CD4-positive, alpha-beta T cell treated with Interleukin-15 for 1 hour (primary cell): ENCODE measurements around the gene RPRD1A.
"Not testable (repeated sequence)": the region's sequence is repeated elsewhere in the genome, so short reads cannot be mapped to it uniquely, and the experiment has no call there.

Experiments
- DNase-seq: peaks from one replicate; pipeline ENCODE4 v3.0.0-alpha.2; 2020

RPRD1A gene

DNA sequence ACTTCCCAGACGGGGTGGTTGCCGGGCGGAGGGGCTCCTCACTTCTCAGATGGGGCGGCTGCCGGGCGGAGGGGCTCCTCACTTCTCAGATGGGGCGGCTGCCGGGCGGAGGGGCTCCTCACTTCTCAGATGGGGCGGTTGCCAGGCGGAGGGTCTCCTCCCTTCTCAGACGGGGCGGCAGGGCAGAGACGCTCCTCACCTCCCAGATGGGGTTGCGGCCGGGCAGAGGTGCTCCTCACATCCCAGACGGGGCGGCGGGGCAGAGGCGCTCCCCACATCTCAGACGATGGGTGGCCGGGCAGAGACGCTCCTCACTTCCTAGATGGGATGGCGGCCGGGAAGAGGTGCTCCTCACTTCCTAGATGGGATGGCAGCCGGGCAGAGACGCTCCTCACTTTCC is 10.4 kb upstream of the RPRD1A start:
- not testable (repeated sequence) for DNase-seq

DNA sequence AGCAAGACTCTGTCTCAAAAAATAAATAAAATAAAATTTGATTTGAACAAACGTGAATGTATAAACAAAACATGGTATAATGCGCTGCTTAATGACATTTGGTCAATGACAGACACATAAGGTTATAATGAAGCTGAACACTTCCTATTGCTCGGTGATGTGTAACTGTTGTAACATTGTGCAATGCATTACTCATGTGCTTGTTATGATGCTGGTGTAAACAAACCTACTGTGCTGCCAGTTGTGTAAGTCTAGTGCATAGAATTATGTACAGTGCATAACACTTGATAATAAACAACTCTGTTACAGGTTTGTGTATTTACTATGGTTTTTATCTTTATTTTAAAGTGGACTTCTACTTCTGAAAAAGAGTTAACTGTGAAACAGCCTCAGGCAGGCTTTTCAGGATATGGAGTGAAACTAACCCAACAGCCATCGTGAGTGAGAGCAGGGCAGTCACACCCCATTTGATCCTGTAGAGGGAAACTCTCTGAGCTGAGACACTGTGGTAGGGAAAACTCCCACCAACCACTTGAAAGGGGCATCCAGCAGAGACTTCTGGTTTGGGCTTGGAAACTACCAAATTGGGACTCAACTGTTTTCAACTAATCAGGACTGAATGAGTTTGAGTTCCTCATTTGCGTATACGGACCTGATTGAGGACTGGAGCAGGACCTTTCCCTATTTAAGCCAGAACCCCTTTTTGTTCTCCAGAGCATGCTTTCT is 8.7 kb upstream of the RPRD1A start:
- no peak for DNase-seq

DNA sequence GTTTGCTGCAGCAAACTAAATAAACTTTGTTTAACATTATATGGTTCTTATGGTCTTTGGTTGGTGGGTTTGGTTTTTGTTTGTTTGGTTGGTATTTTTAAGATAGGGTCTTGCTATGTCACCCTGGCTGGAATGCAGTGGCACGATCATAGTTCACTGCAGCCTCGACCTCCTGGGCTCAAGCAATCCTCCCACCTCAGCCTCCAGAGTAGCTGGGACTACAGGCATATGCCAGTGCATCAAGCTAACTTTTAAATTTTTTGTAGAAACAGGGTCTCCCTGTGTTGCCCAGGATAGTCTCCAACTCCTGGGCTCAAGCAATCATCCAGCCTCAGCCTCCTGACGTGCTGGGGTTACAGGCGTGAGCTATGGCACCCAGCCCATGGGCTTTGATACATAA is 7.1 kb upstream of the RPRD1A start:
- no peak for DNase-seq

DNA sequence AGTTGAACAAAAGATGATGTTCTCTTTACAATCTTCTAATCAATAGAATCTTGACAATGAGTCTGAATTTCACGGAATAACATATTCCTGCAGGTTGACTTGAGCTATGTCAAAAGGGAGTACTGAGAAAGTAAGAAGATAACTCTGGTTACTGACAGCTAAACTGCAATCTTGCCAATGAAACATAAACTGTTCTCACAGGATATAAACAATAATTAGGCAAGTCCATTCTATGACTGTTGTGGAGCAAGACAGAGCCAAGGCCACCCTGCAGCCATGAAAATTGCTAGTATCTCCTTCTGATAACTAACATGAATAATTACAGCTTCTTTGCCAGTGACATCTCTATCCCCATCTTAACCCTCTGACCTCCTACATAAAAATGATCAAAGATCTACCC is 6.3 kb upstream of the RPRD1A start:
- DNase-seq: no peak

DNA sequence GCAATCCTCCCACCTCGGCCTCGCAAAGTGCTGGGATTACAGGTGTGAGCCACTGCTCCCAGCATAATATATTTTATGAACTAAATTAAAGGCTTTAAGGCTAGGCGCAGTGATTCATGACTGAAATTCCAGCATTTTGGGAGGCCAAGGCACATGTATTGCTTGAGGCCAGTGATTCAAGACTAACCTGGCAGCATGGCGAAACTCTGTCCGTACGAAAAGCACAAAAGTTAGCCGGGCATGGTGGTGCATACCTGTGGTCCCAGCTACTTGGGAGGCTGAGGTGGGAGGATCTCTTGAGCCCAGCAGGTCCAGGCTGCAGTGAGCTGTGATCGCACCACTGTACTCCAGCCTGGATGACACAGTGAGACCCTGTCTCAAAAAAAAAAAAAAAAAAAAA is 5.0 kb upstream of the RPRD1A start:
- DNase-seq: not testable (repeated sequence)

DNA sequence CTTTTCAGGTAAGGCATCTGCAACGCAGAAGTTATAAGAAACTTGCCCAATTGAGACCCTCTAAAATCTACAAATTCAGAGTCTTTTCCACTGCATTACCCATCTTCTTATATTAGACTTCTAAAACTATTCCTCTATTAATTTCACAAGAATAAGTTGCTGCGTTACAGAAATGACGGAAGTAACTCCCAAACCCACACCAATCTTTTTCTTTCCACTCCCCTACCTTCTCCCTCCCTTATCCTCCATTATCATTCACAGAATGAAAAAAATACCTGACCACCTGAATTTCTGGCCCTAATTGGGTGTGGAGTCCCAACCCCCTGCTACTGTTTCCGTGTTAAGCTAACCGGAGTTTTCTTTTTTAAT is 689 bp downstream of the RPRD1A start:
- no peak for DNase-seq

DNA sequence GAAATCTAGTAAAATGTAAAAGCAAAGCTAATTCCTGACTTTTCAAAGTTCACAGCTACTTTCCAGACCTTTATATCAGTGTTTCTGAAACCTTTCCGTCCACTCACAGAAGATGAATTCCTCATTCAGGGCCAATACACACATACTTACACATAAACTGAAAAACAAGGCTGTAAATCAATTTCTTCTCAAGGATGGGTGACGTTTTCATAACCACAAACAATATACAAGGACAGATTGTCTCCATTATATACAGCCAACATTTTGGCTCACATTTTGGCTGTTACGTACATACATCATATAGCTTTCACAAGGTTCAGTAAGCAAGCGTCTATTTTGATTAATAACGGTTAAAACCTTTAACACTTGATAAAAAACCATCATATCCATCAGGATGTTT is 1.4 kb downstream of the RPRD1A start:
- no peak for DNase-seq

DNA sequence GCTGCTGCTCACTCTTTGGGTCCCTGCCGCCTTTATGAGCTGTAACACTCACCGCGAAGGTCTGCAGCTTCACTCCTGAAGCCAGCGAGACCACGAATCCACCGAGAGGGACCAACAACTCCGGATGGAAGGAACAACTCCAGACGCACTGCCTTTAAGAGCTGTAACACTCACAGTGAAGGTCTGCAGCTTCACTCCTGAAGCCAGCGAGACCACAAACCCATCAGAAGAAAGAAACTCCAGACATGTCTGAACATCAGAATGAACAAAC is 2.6 kb downstream of the RPRD1A start:
- DNase-seq: not testable (repeated sequence)

DNA sequence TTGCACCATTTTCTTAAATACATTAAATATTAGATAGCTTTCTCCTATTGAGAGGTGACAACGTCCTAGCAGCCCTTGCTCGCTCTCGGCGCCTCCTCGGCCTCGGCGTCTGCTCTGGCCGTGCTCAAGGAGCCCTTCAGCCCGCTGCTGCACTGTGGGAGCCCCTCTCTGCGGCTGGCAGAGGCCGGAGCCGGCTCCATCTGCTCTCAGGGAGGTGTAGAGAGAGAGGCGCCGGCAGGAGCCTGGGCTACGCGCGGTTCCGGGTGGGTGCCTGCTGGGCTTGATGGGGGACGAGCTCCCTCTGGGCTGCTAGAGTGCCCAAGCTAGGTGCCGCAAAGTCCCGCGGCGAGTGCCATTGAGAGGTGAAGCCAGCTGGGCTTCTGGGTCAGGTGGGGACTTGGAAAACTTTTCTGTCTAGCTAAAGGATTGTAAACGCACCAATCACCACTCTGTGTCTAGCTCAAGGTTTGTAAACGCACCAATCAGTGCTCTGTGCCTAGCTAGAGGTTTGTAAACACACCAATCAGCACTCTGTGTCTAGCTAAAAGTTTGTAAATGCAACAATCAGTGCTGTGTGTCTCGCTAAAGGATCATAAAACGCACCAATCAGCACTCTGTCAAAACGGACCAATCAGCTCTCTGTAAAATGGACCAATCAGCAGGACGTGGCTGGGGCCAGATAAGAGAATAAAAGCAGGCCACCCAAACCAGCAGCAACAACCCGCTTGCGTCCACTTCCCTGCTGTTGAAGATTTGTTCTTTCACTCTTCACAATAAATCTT is 3.1 kb downstream of the RPRD1A start:
- DNase-seq: no peak

DNA sequence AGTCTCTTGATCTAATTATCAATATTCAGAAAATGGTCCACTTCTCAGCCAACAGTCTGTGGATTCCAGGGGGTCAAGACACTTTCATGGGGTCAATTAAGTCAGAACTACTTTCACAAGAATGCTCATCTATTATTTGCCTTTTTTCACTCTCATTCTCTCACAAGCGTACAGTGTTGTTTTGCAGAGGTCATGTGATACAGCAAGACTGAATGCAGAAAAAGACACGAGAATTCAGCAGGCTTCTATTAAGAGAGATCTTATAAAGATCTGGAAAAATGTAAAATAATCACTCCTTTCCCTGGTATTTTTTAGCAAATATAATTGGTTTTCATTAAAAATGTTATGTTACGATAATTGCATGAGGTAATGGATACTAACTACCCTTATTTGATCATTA is 8.7 kb downstream of the RPRD1A start:
- DNase-seq: no peak

DNA sequence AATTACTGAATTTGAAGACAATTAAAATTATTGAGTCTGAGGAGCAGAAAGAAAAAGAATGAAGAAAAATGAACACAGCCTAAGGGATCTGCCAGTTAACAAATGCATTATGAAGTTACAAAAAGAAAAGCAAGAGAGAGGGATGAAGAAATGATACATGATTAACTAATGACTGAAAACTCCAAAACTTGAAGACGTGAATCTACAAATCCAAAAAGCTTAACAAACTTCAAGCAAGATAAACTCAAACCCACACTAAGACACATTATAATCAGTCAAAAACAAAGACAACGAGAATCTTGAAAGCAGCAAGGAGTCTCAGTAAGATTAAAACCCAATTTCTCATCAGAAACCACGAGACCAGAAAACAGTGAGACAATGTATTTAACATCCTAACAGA is 15.6 kb downstream of the RPRD1A start:
- no peak for DNase-seq

DNA sequence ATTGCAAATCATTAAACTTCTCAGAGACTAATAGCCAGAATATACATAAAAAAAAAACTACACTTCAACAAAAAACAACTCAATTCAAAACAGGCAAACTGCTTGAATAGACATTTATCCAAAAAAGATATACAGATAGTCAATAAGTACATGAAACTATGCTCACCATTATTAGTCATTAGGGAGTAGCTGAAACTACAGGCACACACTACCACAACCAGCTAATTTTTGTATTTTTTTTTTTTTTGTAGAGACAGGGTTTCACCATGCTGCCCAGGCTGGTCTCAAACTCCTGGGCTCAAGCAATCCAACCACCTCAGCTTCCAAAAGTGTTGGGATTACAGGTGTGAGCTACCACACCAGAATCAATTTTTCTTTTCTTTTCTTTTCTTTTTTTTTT is 16.9 kb downstream of the RPRD1A start:
- no peak for DNase-seq

DNA sequence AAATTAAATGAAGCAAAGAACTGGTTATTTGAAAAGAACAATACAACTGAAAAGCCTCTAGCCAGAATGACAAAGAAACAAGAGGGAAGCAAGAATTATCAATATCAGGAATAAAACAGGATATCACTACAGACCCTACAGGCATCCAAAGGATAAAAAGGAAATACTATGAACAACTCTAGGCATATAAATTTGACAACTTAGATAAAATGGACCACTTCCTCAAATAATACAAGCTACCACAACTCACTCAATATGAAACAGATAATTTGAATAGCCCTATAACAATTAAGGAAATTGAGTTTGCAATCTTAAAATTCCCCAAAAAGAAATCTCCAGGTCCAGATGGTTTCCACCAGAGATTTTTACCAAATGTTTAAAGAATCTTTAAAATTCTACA is 19.8 kb downstream of the RPRD1A start:
- DNase-seq: no peak

DNA sequence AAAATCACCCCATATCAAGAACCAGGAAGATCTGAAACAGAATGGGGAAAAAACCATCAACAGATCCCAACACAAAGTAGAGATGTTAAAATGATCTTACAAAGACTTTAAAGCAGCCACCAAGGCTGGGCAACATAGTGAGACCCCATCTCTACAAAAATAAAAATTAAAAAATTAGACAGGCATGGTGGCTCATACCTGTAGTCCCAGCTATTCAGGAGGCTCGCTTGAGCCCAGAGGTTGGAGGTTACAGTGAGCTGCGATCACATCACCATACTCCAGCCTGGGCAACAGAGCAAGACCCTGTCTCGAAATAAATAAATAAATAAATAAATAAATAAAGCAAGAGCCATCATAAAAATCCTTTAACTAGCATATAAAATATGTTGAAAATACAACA is 20.5 kb downstream of the RPRD1A start:
- no peak for DNase-seq

DNA sequence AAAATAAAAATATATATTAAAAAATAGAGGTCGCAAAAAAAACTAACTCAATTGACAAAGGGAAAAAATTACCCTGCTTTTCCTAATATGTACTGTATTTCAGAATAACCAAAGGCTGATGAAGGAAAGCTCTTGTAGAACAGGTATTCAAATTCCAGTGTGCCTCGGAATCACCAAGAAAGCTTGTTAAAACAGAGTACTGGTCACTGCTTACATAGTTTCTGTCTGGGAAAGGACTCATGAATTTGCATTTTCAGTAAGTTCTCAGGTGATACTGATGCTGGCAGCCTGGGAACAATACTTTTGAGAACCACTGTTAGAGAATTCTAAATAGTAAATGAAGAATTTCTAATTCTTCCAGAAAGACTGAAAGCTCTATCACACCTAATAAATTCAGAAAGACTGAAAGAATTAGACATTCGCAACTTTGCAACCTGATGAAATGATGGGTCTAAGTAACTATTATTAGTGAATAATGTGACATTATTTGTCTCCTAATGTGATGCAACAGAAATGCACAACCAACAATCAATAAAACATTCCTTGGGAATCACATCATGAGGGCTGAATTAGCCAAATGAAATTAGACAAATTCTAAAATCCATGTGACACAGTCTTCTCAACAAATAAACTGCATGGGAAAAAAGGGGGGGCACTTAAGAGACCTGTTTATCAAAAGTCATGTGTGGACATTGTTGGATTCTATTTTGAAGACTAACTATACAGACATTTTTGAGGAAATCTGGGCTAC is 21.9 kb downstream of the RPRD1A start:
- no peak for DNase-seq

DNA sequence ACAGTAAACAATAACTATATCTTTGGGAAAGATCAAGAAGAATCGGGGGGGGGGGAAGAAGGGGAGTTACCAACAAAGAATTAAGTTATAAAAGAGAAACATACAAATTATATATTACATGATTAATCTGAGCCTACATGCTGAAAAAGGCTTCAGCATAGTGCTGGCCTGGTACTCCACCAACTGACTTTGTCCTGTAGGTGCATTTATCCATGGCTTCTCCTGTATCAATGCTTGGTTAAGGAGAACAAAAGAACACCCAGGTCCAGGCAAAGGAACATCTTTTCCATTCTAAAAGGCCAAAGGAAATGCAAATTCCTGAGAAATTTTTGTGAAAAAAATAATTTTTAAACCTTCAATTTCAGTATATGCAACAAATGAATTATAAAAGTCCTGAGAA is 24.2 kb downstream of the RPRD1A start:
- no peak for DNase-seq

DNA sequence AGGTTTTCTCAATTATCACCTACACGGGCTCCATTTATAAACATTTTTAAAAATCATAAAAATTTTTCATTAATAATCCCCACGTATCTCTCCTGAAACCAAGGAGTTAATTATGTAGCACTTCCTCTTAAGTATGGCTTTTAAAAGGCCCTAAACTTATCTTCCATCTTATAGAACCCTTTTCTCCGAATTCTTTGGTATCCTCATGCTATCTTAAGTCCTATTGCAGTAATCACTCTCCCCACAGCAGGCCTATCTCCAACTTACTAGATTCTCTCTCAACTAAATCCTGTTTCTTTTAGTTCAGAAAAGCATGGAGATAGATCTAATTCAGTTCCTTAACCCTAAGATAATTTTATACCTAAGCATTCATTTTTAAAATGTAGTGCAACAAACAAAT is 26.2 kb downstream of the RPRD1A start:
- no peak for DNase-seq

DNA sequence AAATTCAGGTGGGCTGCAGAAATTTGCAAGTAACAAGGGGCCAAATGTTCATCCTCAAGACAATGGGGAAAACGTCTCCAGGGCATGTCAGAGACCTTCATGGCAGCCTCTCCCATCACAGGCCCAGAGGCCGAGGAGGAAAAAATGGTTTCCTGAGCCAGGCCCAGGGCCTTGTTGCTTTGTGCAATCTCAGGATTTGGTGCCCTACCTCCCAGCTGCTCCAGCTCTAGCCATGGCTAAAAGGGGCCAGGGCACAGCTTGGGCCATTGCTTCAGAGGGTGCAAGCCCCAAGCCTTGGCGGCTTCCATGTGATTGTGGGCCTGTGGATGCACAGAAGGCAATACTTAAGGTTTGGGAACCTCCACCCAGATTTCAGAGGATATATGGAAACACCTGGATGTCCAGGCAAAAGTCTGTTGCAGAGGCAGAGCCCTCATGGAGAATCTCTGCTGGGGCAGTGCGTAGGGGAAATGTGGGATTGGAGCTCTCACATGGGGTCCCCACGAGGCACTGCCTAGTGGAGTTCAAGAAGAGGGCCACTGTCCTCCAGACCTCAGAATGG is 29.2 kb downstream of the RPRD1A start:
- no peak for DNase-seq

DNA sequence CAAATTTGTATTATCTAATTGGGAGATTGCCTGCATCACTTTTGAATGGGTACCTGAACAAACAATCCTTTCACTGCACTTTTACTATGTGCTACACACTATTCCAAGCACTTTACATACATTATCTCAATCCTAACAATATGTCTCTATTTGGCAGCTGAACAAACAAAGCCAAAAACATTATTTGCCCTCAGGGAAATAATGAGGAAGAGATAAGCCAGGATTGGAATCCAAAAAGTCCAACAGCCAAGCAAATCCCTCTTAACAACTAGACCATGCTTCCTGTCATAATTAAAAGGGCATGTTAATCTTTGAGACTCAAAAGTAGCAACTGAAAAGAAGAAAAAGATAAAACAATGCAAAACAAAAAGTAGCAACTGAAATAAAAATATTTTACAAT is 32.1 kb downstream of the RPRD1A start:
- DNase-seq: no peak

DNA sequence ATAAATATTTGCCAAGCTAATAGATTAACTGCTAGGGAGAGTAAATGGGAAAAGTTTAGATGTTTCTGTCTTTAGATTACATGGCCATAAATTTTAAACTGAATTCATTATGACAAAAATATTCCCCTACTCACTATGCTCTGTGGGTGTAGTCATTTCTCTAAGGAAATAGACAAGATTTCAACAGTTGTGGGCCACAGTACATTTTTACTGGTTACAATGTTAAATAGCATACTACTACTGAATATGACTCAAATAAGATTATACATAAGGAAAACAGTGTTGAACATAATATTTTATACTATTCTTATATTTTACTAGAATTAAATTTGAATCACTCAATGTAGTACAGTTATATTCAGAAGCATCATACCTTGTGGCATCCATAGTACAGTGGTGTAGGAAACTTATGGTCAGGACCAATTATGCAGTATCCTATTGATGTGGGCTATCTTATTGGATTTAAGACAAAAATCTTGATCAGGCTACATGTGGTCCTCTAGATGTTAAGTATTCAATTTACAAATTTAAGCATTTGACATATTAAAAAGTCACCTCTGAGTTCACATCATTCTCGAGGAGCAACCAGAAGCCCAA is 33.0 kb downstream of the RPRD1A start:
- DNase-seq: no peak

DNA sequence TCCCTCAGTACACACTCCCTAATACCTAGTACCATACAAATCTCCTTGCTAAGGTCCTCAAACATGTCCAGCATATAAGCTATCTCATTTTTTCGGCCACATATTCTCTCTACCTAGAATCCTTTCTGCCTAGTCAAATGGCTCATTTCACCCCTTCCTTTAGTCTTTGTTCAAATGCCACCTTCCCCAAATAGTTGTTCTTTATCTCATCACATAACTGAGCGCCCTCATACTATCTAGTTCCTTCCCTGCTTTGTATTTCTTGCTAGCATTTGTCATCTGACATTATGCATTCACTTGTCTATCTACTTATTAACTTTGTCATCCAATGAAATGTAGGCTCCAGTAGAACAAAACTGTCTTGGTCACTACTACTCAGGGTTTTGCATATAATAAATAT is 35.5 kb downstream of the RPRD1A start:
- DNase-seq: no peak

DNA sequence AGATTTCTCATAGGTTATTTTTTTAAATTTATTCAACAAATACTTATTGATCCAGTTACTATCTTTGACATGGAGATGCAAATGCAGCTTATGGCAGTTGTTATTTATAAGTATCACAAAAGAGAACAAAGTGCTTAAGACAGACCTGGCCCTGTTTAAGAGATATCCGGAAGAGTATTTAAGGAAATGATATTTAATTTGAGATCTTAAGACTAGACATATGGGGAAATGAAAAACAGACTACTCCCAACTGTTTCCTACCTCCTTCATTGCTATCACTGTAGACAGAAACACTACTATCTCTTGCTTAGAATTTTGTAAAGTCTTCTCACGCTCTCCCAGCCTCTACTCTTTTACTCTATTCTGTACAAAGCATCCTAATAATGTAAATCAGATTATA is 36.0 kb downstream of the RPRD1A start:
- no peak for DNase-seq

DNA sequence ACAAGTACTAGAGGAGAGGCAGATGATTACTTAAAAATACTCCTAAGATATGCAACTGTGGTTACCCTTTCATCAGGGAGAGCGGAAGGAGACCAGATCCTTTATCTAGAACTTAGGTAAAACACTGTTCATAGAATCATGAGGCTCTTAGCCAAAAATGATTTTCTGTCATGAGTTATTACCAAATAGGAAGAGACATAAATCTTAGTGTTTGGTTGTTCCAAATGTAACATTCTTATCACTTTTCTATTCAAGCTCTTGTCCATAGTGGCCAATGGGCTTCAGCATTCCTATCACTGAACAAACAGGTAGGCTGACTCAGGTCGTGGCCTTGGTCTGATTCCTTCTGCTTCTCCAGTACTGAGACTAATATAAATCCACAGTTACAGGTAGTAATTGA is 38.5 kb downstream of the RPRD1A start:
- DNase-seq: no peak

DNA sequence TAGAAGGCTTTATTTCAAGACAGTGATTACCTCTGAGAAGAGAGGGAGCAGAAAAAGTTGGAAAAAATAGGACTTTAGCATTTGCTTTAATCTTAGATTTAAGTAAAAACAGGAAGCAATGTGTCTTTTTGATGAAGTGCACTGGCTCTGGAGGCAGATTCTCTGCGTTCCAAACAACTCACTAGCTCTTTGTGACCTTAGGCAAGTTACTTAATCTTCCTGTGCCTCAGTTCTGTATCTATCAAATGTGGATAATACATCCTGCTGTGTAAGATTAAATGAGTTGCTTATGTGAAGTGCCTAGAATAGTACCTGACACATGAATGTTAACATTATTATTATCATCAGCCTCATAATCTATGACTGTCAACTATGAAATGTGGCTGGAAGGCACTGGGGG is 42.3 kb downstream of the RPRD1A start:
- no peak for DNase-seq
